IPS-15b (cell line): ENCODE data around the gene KCNN1.

ENCODE experiments used
- H3K27me3 ChIP-seq: one replicate; pipeline ENCODE4 v1.6.1; 2013; ENCODE audit warnings: low read length; ENCODE audit not compliant: control insufficient read depth, insufficient read depth
- H3K36me3 ChIP-seq: one replicate; pipeline ENCODE4 v1.6.1; 2013; ENCODE audit warnings: low read length; ENCODE audit not compliant: control insufficient read depth, insufficient read depth
- H3K4me1 ChIP-seq: one replicate; pipeline ENCODE4 v1.6.1; 2013; ENCODE audit warnings: mild to moderate bottlenecking, low read length; ENCODE audit not compliant: control insufficient read depth, insufficient read depth
- H3K4me3 ChIP-seq: one replicate; pipeline ENCODE4 v1.5.1; 2013; ENCODE audit warnings: low read depth, low read length
- H3K9ac ChIP-seq: one replicate; pipeline ENCODE4 v1.6.1; 2013; ENCODE audit warnings: low read depth, mild to moderate bottlenecking, low read length
- H3K9me3 ChIP-seq: one replicate; pipeline ENCODE4 v1.6.1; 2013; ENCODE audit warnings: mild to moderate bottlenecking, low read length; ENCODE audit not compliant: control insufficient read depth, insufficient read depth

The KCNN1 gene

GRCh38 chr19:17949956-17950309 lies 17.0 kb upstream of the KCNN1 start:
- H3K27me3 ChIP-seq, result peaks cover 23% of the 10 kb centered on the region
- H3K36me3 ChIP-seq, result no peaks in the 10 kb centered on the region
- H3K4me1 ChIP-seq, result peaks cover 6% of the 10 kb centered on the region
- peak overlapping the region; percentile 74 for H3K4me3 ChIP-seq
- H3K9ac ChIP-seq, result no peak overlapping the region
- H3K9me3 ChIP-seq, result no peaks in the 10 kb centered on the region

GRCh38 chr19:17950310-17951156 lies 16.4 kb upstream of the KCNN1 start:
- Histone ChIP-seq H3K36me3 (no peaks in the 10 kb centered on the region), H3K27me3 (peaks cover 23% of the 10 kb centered on the region), H3K4me1 (peaks cover 6% of the 10 kb centered on the region), H3K9me3 (no peaks in the 10 kb centered on the region), H3K9ac (no peak overlapping the region), H3K4me3 (peak overlapping the region; percentile 74)

DNA sequence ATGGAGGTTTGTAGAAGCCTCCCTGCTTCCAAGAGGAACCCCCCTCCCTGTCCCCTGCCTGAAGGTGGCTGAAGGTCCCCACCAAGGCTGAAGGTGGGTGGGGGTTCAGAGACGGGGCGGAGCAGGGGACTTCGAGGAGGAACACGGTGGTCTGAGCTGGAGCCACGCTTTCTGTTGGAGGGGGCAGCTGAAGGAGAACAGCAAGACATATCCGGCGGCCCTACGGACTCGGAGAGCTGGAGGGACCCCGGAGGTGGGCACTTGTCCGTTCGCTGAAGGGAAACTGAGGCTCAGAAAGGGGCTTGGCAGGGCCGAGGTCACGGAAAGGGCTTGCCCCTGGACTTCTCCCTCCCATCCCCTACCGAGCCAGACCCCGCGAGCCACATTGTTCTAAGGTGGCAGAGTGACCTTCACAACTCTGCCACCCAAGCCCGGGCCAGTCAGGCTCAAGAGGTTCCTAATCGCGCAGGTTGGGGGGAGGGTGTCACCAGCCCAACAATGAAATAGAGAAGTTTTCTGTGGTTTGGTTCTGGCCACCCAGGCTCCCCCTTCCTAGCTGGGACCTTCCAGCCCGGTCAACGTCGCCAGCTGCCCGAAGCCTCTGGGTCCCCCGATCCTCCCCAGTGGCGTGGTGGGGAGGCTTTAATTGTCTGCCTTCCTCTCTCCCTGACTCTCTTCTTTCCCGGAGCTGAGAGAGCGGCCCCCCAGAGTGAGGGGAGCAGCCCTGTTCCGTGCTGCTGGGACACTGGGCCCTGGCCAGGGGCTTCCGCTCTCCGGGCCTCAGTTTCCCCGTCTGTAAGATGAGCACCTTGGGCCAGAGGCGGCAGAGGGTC lies 15.5 kb upstream of the KCNN1 start:
- H3K27me3 ChIP-seq, result peaks cover 23% of the 10 kb centered on the region
- H3K4me1 ChIP-seq, result peaks cover 6% of the 10 kb centered on the region
- H3K9ac ChIP-seq, result no peak overlapping the region
- H3K36me3 ChIP-seq, result no peaks in the 10 kb centered on the region
- H3K9me3 ChIP-seq, result no peaks in the 10 kb centered on the region
- peak overlapping the region; percentile 74 for H3K4me3 ChIP-seq

- H3K4me3 ChIP-seq, result peak overlapping the region; percentile 74
- H3K4me1 ChIP-seq, result peaks cover 6% of the 10 kb centered on the region
- no peaks in the 10 kb centered on the region for H3K36me3 ChIP-seq
- H3K27me3 ChIP-seq, result peaks cover 23% of the 10 kb centered on the region
- H3K9me3 ChIP-seq, result no peaks in the 10 kb centered on the region
- peak overlapping the region; percentile 47 for H3K9ac ChIP-seq
Observed at GRCh38 chr19:17951990-17952976, 14.6 kb upstream of the KCNN1 start.

DNA sequence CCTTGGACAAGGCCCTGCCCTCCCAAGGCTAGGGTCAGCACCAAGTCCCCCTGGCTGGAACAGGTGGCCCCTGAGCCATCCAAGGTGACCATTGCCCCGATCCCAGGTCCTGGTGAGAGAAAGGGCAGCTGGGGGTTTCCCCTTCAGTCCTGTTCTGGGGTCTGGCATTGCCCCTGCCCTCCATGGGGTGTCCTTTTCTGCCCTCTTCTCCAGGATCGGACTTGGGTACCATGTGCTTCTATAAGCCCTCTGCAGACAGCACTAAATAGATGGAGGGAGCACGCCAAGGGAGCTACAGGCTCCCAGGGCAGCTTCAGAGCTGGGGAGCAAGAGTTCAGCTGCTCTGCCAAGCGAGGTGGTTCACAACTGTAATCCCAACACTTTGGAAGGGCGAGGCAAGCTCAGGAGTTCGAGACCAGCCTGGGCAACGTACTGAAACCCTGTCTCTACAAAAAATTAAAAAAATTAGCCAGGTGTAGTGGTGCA lies 13.5 kb upstream of the KCNN1 start:
- Histone ChIP-seq H3K9me3 (no peaks in the 10 kb centered on the region), H3K27me3 (peaks cover 23% of the 10 kb centered on the region), H3K36me3 (peaks cover 6% of the 10 kb centered on the region), H3K4me1 (peaks cover 6% of the 10 kb centered on the region), H3K9ac (no peak overlapping the region), H3K4me3 (peak overlapping the region; percentile 74)

DNA sequence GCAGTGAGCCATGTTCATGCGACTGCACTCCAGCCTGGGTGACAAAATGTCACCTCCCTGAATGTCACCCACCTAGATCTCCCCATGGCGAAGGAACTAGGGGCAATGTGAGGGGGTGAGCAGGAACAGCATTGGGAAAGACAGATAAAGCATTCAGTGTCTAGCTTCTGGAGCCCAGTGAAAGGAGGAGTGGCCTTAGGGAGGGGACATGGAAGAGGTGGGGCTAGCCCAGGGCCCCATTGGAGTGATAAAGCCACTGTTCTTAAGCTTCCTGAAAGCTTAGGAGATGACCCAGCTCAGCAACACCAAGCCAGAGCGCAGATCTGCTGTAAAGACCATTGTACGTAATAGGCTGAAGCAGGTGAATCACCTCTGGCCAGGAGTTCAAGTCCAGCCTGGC lies 13.0 kb upstream of the KCNN1 start:
- H3K4me1 ChIP-seq, result peaks cover 6% of the 10 kb centered on the region
- H3K9ac ChIP-seq, result no peak overlapping the region
- H3K9me3 ChIP-seq, result no peaks in the 10 kb centered on the region
- H3K4me3 ChIP-seq, result no peak overlapping the region
- peaks cover 23% of the 10 kb centered on the region for H3K27me3 ChIP-seq
- peaks cover 6% of the 10 kb centered on the region for H3K36me3 ChIP-seq

GRCh38 chr19:17954401-17954800 lies 12.5 kb upstream of the KCNN1 start:
- Histone ChIP-seq H3K9ac (no peak overlapping the region), H3K27me3 (peaks cover 19% of the 10 kb centered on the region), H3K4me3 (no peak overlapping the region), H3K9me3 (no peaks in the 10 kb centered on the region), H3K36me3 (peaks cover 6% of the 10 kb centered on the region), H3K4me1 (peaks cover 6% of the 10 kb centered on the region)

GRCh38 chr19:17957149-17957849 lies 9.6 kb upstream of the KCNN1 start:
- Histone ChIP-seq H3K9ac (no peak overlapping the region), H3K36me3 (peaks cover 6% of the 10 kb centered on the region), H3K4me1 (peaks cover 6% of the 10 kb centered on the region), H3K4me3 (no peak overlapping the region), H3K27me3 (peaks cover 10% of the 10 kb centered on the region), H3K9me3 (no peaks in the 10 kb centered on the region)

DNA sequence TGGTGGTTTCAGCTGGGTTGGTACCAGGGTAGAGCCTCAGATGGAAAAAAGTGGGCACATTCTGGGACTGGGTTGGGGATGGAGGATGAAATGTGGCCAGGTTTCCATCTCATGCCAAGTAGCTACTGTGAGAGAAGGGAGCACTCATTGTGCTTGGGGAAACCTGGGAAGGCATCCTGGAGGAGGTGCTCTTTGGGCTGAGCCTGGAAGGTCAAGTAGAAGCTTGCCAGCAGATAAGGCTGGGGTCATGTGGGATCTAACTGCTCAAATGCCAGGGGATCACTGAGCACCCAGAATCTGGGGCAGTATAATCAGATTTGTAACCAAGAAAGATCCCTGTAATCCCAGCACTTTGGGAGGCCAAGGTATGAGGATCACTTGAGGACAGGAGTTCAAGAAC lies 9.0 kb upstream of the KCNN1 start:
- H3K27me3 ChIP-seq, result peaks cover 10% of the 10 kb centered on the region
- H3K36me3 ChIP-seq, result peaks cover 6% of the 10 kb centered on the region
- peaks cover 6% of the 10 kb centered on the region for H3K4me1 ChIP-seq
- H3K9me3 ChIP-seq, result no peaks in the 10 kb centered on the region
- H3K4me3 ChIP-seq, result no peak overlapping the region
- no peak overlapping the region for H3K9ac ChIP-seq

DNA sequence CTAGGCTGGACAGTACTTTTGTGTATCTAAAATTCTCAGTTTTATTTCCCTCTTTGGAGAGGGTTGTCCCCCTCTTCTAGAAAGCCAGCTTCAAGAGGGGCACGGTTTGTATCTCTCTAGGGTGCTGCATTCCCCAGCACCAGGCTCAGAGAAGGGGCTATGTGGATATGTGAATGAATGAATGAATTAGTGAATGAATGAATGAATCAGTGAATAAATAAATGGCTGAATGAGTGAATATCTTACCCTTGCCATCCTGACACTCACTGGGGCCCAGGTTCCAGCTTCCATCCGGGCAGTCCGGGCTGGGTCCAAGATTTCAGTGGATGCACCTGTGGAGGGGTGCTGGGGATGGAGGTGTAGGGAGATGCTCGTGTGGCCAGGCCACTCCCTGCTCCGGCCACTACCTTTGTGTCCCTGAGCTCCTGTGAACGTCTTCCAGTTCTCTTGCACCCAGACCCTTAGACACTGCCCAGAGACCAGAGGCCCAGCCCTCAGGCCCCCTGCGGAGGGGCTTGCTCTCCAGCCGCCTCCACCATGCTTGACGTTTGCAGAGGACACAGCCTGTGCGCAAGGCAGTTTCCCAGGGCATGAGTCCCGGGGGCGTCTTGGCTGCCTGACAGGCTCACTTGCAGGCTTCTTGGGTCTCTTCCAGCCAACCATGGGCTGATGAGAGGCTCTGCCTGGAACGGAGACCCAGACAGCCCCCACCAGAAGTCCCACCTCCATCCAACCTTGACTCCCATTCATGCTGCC lies 2.8 kb upstream of the KCNN1 start:
- H3K4me1 ChIP-seq, result peaks cover 8% of the 10 kb centered on the region
- H3K36me3 ChIP-seq, result peaks cover 4% of the 10 kb centered on the region
- H3K9ac ChIP-seq, result no peak overlapping the region
- H3K9me3 ChIP-seq, result no peaks in the 10 kb centered on the region
- H3K27me3 ChIP-seq, result no peaks in the 10 kb centered on the region
- no peak overlapping the region for H3K4me3 ChIP-seq
